HEK293T (cell line): ENCODE data around the gene KMT2A.

Source experiments
- ARNT ChIP-seq: fragments of 450-650 bp; IDR thresholded peaks from 2 replicates; pipeline ENCODE4 v1.6.1; 2017; ENCODE audit warnings: mild to moderate bottlenecking
- ELF4 ChIP-seq: fragments of 450-650 bp; IDR thresholded peaks from 2 replicates; pipeline ENCODE4 v1.6.1; 2017; ENCODE audit warnings: antibody characterized with exemption
- FOXK2 ChIP-seq: fragments of 450-650 bp; IDR thresholded peaks from 2 replicates; pipeline ENCODE4 v1.6.1; 2016; ENCODE audit warnings: mild to moderate bottlenecking
- SP1 ChIP-seq: fragments of 450-650 bp; IDR thresholded peaks from 2 replicates; pipeline ENCODE4 v1.6.1; 2017

DNA sequence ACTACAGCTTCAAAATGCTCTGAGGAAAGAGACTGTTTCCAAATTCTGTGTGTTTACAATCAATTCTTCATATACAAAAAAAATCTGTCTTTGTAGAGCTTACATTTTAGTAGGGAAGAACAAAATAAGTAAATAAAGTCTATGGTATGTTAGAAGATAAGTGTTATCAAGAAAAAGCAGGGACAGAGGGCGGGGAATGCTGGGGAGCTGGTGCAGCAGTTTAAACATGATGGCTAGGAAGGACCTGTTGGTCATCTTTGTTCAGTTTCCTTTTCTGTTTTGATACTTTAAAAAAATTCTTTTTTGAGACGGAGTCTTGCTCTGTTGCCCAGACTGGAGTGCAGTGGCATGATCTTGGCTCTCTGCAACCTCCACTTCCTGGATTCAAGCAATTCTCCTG, 110.8 kb downstream of the KMT2A start:
- no peak for TF ChIP-seq ARNT
- TF ChIP-seq FOXK2 = no peak
- TF ChIP-seq ELF4 = no peak
- no peak for TF ChIP-seq SP1
